ENCODE measurements around the gene RDH13. TPM values are rescaled to one million over a fixed set of nuclear protein-coding genes. Genes with fewer than 3 reads are reported as not detected.
A peak's percentile ranks its signal among the peaks of the same experiment; 100 is the strongest.

RDH13 gene
- total RNA-seq, 4 donors from 2014 or later = 28.4 to 125 (median 61.7) TPM

- intact Hi-C loops (cut with DNase I; ENCODE audit: low total_unique reads) (no loop called here), in situ Hi-C loops (cut with MboI; ENCODE audit: low pct_ligation_motif_present in 1 of 4, low pct_unique_long_range_greater_than_20kb in 1 of 4, low sequenced_read_pairs in 3 of 4) (no loop called here)
- DNase-seq = no peak
- no peak overlapping the region for H3K27ac ChIP-seq
- peaks cover 14 to 57% (median 47%) of the 10 kb centered on the region in 4 donors for H3K4me1 ChIP-seq
- no peak overlapping the region for H3K4me3 ChIP-seq
- no peaks in the 10 kb centered on the region for H3K9me3 ChIP-seq
- H3K27me3 ChIP-seq = peaks cover 75% of the 10 kb centered on the region
- 87 to 90% methylated on average over 5 to 10 of the region's 10 CpGs for WGBS, 2 donors (ENCODE audit: low coverage in 1 of 2)
- no peak for TF ChIP-seq POLR2A (IDR thresholded peaks at IDR 0.05)
- no peak for TF ChIP-seq CTCF (IDR thresholded peaks at IDR 0.05)
- TF ChIP-seq EP300 (IDR thresholded peaks at IDR 0.05; ENCODE audit: low read depth) = no peak
- TF ChIP-seq POLR2AphosphoS5 (IDR thresholded peaks at IDR 0.05) = no peak
- H3K36me3 ChIP-seq = no peaks in the 10 kb centered on the region
Measured at GRCh38 chr19:55084416-55084815, 21.5 kb upstream of the RDH13 start.

GRCh38 chr19:55083004-55083850 lies 20.3 kb upstream of the RDH13 start:
- WGBS, 2 donors (ENCODE audit: low coverage in 1 of 2) = 65 to 70% methylated on average over 5 to 38 of the region's 42 CpGs
- Histone ChIP-seq H3K36me3 (no peaks in the 10 kb centered on the region), H3K4me3 (no peak overlapping the region), H3K27ac (no peak overlapping the region), H3K4me1 (peaks cover 11 to 53% (median 44%) of the 10 kb centered on the region in 4 donors), H3K9me3 (no peaks in the 10 kb centered on the region), H3K27me3 (peaks cover 77% of the 10 kb centered on the region)
- intact Hi-C loops (cut with DNase I; ENCODE audit: low total_unique reads) (no loop called here), in situ Hi-C loops (cut with MboI; ENCODE audit: low pct_ligation_motif_present in 1 of 4, low pct_unique_long_range_greater_than_20kb in 1 of 4, low sequenced_read_pairs in 3 of 4) (no loop called here)
- no peak for DNase-seq
- TF ChIP-seq POLR2AphosphoS5 (IDR thresholded peaks at IDR 0.05) (no peak), POLR2A (IDR thresholded peaks at IDR 0.05) (no peak), EP300 (IDR thresholded peaks at IDR 0.05; ENCODE audit: low read depth) (no peak), CTCF (IDR thresholded peaks at IDR 0.05) (no peak)

GRCh38 chr19:55082020-55082851 lies 19.3 kb upstream of the RDH13 start:
- Histone ChIP-seq H3K9me3 (no peaks in the 10 kb centered on the region), H3K4me3 (peak overlapping the region in 2 of 4 donors; percentile 54 to 60), H3K4me1 (peaks cover 6 to 43% (median 34%) of the 10 kb centered on the region in 4 donors), H3K36me3 (no peaks in the 10 kb centered on the region), H3K27ac (no peak overlapping the region), H3K27me3 (peaks cover 77% of the 10 kb centered on the region)
- TF ChIP-seq POLR2A (IDR thresholded peaks at IDR 0.05) (no peak), POLR2AphosphoS5 (IDR thresholded peaks at IDR 0.05) (no peak), EP300 (IDR thresholded peaks at IDR 0.05; ENCODE audit: low read depth) (no peak), CTCF (IDR thresholded peaks at IDR 0.05) (no peak)
- in situ Hi-C loops (cut with MboI; ENCODE audit: low pct_ligation_motif_present in 1 of 4, low pct_unique_long_range_greater_than_20kb in 1 of 4, low sequenced_read_pairs in 3 of 4) (no loop called here), intact Hi-C loops (cut with DNase I; ENCODE audit: low total_unique reads) (no loop called here)
- 31 to 48% methylated on average over 11 to 58 of the region's 64 CpGs for WGBS, 2 donors (ENCODE audit: low coverage in 1 of 2)
- DNase-seq = no peak

DNA sequence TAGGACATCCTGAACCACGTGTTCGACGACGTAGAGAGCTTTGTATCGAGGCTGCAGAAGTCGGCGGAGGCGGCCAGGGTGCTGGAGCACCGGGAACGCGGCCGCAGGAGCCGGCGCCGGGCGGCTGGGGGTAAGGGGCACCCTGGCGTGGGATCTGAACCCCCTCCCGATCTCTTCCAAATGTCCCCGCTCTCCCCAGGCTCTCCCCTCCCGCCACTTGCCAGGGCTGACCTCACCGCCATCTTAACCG lies 18.7 kb upstream of the RDH13 start:
- no peak for TF ChIP-seq POLR2AphosphoS5 (IDR thresholded peaks at IDR 0.05)
- no peak for TF ChIP-seq CTCF (IDR thresholded peaks at IDR 0.05)
- TF ChIP-seq POLR2A (IDR thresholded peaks at IDR 0.05) = no peak
- no peak for TF ChIP-seq EP300 (IDR thresholded peaks at IDR 0.05; ENCODE audit: low read depth)
- Histone ChIP-seq H3K36me3 (no peaks in the 10 kb centered on the region), H3K4me1 (peaks cover 5 to 37% (median 28%) of the 10 kb centered on the region in 4 donors), H3K27me3 (peaks cover 75% of the 10 kb centered on the region), H3K4me3 (peak overlapping the region in 2 of 4 donors; percentile 54 to 60), H3K9me3 (no peaks in the 10 kb centered on the region), H3K27ac (no peak overlapping the region)
- intact Hi-C loops (cut with DNase I; ENCODE audit: low total_unique reads) (no loop called here), in situ Hi-C loops (cut with MboI; ENCODE audit: low pct_ligation_motif_present in 1 of 4, low pct_unique_long_range_greater_than_20kb in 1 of 4, low sequenced_read_pairs in 3 of 4) (no loop called here)
- no peak for DNase-seq
- WGBS, 2 donors (ENCODE audit: low coverage in 1 of 2) = 32% methylated on average over 18 of the region's 22 CpGs; no CpG with 5 or more reads in 1 of the 2 donors
